HG02571 (cell line): ENCODE data around the gene MYH1.
"Not testable (repeated sequence)": the region's sequence is repeated elsewhere in the genome, so short reads cannot be mapped to it uniquely, and the experiment has no call there.

Experiments used
- ATAC-seq: cut with Tn5 transposase; IDR thresholded peaks from one replicate; pipeline ENCODE4 v1.9.1; 2021; ENCODE audit warnings: mild to moderate bottlenecking, moderate library complexity; ENCODE audit not compliant: unreplicated experiment

MYH1 gene

GRCh38 chr17:10518271-10519037 is at the start of gene MYH1:
TSS of gene MYH1 (minus strand) at chr17:10518542. CDS start at chr17:10516642, 1,900 bp downstream.
- no peak for ATAC-seq

GRCh38 chr17:10563991-10564660 is 45.8 kb upstream of the MYH1 start:
- ATAC-seq: no peak

DNA sequence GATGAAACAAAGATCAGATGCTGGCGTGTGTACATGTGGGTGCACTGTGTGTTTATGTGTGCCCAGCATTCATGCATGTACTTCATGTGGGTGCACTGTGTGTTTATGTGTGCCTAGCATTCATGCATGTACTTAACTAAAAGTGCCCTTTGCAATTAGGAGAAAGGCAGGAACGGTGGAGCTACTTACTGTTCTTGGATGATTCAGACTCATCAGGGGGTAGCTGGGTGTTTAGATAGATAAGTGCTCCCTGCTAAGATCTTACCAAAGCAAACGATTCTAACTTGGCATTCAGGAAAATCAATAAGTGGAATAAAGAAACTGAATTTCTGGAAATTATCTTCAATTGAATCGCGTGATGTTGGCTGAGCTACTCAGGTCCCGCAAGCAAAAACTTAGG is 39.7 kb upstream of the MYH1 start:
- ATAC-seq: no peak

- ATAC-seq: no peak
Measured at GRCh38 chr17:10557422-10557821, 39.1 kb upstream of the MYH1 start.

DNA sequence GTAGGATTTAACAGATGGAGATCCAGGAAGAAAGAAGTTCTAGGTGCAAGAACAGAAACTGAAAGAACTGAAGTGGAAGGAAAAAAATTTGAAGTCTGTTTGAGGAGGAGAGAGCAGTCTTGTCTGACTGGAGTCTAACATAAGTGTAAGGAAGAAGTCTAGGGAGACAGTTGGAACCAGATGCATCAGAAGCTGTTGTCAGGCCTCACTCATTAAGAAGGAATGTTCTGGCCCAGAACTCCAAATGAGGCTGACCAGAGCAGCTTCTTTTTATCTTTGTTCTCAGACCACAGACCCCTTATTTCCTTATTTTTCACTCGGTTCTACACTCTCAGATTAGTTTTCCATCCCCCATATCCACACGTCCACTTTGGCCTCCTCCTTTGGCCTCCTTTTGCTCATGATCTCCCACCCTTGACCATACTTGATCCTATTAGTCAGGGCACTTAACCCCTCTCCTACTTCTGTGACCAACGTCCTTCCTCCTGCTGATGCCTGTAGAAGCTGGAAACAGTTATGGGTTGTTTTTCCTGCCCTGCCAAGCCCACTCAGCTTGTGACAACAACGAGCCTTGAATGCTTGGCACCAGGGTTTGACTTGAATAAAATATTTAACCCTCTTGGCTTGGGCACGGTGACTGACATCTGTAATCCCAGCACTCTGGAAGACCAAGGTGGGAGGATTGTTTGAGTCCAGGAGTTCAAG is 38.1 kb upstream of the MYH1 start:
- no peak for ATAC-seq

GRCh38 chr17:10550014-10550413 is 31.7 kb upstream of the MYH1 start:
- no peak for ATAC-seq

- no peak for ATAC-seq
Measured at GRCh38 chr17:10549096-10549842, 30.9 kb upstream of the MYH1 start, which contains the start of gene MYH2. TSS of gene MYH2 (minus strand) at chr17:10549658. CDS start at chr17:10547920, 1,738 bp downstream.

DNA sequence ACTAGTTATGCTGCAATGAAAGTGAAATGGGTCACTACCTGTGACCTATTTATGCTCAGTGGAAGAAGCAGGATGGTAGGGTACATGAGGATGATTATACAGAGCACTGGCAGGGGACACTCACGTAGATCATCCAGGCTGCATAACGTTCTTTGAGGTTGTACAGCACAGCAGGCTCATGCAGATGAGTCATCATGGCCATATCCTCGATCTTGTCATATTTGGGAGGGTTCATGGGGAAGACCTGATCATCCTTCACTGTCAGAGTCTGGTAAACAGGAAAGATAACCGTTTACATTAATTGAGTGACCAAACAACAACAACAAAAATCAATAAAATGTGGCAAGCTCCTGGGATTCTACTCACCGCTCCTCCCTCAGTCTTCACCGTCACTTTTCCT is 29.0 kb upstream of the MYH1 start:
- no peak for ATAC-seq

DNA sequence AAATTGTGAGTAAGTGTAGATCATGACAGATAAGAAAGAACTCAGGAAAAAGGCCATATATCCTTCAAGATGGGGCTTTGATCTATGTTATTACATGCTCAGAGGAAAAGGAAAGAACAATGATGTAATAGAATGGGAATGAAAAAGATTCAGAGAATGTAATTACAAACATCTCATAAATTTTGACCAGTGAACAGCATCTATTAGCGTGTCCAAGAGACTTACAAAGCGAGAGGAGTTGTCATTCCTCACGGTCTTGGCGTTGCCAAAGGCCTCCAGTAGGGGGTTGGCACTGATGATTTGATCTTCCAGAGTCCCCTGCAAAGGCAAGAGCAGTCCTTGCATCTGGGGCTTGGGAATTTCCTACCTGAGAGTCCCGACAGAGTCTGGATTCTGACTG is 25.1 kb upstream of the MYH1 start:
- not testable (repeated sequence) for ATAC-seq

GRCh38 chr17:10541179-10541578 is 22.8 kb upstream of the MYH1 start:
- not testable (repeated sequence) for ATAC-seq

- no peak for ATAC-seq
Measured at GRCh38 chr17:10532026-10532425, 13.7 kb upstream of the MYH1 start.

DNA sequence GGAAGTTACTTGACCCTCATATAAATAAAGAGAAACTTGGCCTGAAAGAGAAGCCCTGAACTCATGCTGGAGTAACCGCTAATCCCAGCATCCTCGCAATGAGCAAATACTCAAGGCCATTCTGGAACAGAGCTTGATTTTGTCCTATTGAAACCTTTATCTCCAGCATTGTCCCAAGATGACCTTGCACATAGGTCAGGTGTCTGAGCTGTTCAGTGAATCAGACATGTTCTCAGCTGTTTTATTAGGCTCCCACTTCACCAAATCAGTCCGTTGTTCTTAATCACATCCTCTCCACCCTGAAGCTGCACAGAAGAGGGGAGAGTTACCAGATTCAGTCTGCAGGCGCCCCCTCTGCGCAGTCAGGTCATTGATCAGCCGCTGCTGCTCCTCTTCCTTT is 9.1 kb upstream of the MYH1 start:
- ATAC-seq: no peak

- ATAC-seq: no peak
Measured at GRCh38 chr17:10526517-10526916, 8.2 kb upstream of the MYH1 start.

GRCh38 chr17:10523064-10523463 is 4.7 kb upstream of the MYH1 start:
- no peak for ATAC-seq

- ATAC-seq: no peak
Measured at GRCh38 chr17:10521949-10522348, 3.6 kb upstream of the MYH1 start.

GRCh38 chr17:10516638-10517037 is 1.7 kb downstream of the MYH1 start:
- ATAC-seq: no peak

DNA sequence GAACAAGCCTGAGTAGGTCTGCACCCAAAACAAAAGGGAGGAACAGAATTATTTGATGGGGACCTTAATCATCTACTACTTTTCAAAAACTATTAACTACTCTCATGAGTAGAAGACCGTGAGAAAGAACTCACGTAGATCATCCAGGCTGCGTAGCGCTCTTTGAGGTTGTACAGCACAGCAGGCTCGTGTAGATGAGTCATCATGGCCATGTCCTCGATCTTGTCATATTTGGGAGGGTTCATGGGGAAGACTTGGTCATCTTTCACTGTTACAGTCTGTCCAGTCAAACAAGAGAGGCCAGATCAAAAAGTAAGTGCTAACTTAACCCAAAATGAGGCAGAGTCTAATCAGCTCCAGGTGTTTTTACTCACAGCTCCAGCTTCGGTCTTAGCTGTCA is 2.3 kb downstream of the MYH1 start:
- no peak for ATAC-seq

GRCh38 chr17:10513299-10514067 is 4.9 kb downstream of the MYH1 start:
- no peak for ATAC-seq

- ATAC-seq: no peak
Measured at GRCh38 chr17:10512856-10513255, 5.5 kb downstream of the MYH1 start.

- ATAC-seq: no peak
Measured at GRCh38 chr17:10499950-10500349, 18.4 kb downstream of the MYH1 start.
